HG03457 (cell line): ENCODE data around the gene RNF11.

Experiments
- ATAC-seq: cut with Tn5 transposase; IDR thresholded peaks from one replicate; pipeline ENCODE4 v1.9.1; 2021; ENCODE audit warnings: moderate number of reproducible peaks; ENCODE audit not compliant: unreplicated experiment

The RNF11 gene

GRCh38 chr1:51263147-51263877 is 27.2 kb downstream of the RNF11 start:
- no peak for ATAC-seq

- ATAC-seq = no peak
These were observed 28.4 kb downstream of the RNF11 start for GRCh38 chr1:51264451-51264850.

DNA sequence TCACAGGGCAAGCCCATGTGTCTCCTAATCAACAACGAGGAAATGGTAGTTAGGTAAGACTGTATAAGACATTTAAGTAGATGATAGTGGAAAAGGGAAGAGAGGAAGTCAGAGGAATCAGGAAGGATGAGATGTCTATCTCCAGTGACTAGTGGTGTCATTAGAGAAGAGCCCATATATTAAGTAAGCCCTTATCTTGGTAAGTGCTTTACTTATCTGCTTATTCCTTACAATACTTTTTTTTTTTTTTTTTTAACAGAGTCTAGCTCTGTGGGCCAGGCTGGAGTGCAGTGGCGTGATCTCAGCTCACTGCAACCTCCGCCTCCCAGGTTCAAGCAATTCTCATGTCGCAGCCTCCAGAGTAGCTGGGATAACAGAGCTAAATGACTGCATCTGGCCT is 29.5 kb downstream of the RNF11 start:
- ATAC-seq = no peak

GRCh38 chr1:51266181-51266580 is 30.1 kb downstream of the RNF11 start:
- ATAC-seq = no peak

DNA sequence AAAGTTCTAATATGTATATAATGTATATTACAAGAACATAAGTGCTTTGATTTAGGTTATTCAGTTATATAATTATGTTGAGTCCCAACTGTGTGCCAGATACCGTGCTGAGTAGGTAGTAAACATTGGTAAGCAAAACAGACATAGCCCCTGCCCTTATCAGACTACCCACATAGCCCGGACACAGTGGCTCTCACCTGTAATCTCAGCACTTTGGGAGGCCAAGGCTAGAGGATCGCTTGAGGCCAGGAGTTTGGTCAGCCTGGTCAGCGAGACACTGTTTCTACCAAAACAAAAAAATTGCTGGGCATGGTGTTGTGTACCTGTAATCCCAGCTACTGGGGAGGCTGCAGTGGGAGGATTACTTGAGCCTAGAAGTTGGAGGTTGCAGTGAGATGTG is 30.7 kb downstream of the RNF11 start:
- no peak for ATAC-seq

DNA sequence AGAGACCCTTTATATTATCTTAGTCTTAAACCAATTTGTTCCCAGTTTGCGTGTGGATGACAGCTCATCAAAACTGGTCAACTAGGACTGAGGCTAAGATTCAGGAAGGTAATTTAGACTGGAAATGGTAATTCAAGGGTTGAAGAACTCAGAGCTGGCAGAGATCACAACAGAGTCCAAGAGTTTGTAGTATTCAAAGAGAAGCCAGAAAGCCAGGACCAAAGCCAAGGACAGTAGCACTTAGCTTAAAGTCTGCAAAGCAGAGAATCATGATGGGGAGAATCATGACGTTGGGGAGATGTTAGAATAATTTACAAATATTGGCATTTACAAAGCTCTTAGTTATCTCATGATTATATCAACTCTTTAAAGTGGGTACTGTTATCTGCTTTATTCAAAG is 32.6 kb downstream of the RNF11 start:
- ATAC-seq = no peak

- ATAC-seq = no peak
These were observed 34.7 kb downstream of the RNF11 start for GRCh38 chr1:51270751-51271150.

DNA sequence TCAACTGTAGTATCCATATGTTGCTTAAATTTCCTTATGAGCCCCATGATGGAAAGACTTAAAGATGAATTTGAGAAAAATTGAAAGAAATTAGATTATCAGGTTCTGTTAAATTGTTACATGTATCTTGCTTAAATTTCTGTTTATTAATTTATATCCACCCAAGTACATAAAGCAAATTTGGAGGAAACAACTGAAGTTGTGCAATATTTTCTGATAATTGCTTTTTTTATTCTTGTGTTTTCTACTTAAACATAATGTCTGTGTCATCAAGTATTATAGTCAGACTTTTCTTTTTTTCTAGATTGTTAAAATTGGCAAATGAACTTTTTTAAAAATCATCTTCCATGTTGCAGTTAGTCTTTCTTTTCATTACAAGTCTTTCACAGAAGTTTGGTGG is 36.8 kb downstream of the RNF11 start:
- ATAC-seq = no peak

DNA sequence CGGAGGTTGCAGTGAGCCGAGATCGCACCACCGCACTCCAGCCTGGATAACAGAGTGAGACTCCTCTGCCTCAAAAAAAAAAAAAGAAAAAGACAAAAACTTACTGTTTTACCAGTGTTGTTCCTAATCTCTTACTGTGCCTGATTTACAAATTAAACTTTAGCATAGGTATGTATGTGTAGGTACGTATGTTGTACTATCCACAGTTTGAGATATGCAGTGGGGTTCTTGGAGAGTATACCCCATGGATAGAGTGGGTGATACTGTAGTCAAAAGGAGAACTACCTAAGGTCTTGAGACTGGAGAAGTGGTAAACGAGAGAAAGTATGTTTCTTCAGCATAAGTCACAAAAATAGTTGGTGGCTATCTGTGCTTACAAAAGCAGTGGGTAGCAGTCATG is 38.6 kb downstream of the RNF11 start:
- ATAC-seq = no peak

- no peak for ATAC-seq
These were observed 40.2 kb downstream of the RNF11 start for GRCh38 chr1:51276286-51276685.

GRCh38 chr1:51280321-51280978 is 44.4 kb downstream of the RNF11 start:
- ATAC-seq = no peak

GRCh38 chr1:51281807-51282206 is 45.7 kb downstream of the RNF11 start:
- ATAC-seq = no peak

- ATAC-seq = no peak
These were observed 46.5 kb downstream of the RNF11 start for GRCh38 chr1:51282605-51283004.

DNA sequence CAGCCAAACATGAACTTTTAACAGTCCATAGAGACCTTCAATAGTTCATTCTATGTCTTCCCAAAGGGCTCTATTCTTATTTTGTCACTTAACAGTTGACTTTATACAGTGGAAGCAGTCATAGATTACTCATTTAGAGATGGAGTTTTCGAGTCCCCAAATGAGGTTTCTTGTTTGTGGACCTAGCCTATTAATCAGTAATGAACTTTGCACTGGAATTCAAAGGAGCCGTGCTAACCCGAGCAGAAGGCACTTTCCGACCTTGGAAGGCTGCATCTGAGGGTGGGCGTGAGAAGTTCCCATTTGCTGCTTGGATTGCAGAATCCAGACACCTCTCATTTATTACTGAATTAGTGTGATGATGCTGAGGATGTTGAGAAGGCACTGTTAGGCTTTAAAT is 47.9 kb downstream of the RNF11 start:
- no peak for ATAC-seq

DNA sequence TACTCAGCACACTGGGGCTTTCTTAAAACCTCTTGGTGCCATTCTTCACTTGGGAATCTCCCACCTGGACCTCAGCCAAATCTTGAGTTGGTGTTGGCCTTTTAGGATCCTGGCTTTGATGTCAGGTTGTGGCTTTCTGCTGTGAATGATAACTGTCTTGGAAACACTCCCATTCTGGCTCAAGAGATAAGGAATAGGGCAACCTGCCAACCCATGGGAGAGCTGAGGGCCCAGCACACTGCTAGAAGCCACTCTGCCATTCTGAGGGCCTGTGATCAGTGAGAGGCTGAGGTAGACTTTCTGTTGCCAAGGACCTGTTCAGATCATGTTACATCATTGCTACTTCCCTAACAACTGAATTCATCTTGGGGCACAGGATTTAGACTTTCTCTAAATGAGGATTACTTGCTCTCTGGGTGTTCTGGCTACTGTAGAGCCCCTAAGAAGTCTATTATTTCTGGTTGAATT is 48.4 kb downstream of the RNF11 start:
- ATAC-seq = peak; percentile 26

DNA sequence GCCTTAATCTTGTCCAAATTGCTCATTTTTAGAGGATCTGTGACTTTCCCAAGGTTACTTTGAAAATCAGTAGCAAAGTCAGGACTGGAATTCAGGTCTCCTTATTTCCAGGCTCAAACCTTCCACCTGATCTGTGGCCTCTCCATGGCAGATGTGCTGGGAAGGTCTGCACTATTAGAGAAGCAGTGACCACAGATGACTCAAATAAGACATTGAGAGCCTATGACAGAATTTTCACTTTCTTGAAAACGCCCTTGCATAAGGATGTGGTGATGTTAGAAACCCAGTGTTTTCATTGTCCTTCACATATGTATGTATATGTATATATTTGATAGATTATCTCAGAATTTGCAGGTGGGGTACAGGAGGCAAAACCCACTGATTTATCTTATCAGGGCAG is 49.0 kb downstream of the RNF11 start:
- ATAC-seq = peak; percentile 88

GRCh38 chr1:51287966-51288365 is 51.9 kb downstream of the RNF11 start:
- ATAC-seq = no peak

GRCh38 chr1:51288578-51288977 is 52.5 kb downstream of the RNF11 start:
- no peak for ATAC-seq

- no peak for ATAC-seq
These were observed 53.8 kb downstream of the RNF11 start for GRCh38 chr1:51289676-51290488.

DNA sequence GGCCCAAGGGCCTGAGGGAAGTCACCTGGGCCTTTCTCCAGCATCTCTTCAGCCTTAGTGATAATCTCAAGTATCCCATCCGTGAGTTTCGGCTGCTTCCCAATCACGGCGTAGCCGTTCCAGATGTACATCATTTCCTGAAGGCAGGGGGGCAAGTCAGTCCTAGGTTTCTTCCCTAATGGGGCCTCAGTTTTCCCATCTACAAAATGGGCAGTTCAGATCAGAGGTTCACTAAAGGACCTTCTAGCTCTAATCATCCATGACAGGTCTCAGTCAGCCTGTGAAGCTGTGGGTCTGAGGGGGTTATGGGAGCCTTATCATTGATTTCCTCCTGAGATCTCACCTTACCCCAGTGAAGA is 54.4 kb downstream of the RNF11 start:
- no peak for ATAC-seq

GRCh38 chr1:51293898-51294515 is 57.9 kb downstream of the RNF11 start:
- no peak for ATAC-seq
